ENCODE data around the gene TMEM88. TPM values are rescaled to one million over a fixed set of nuclear protein-coding genes. Genes with fewer than 3 reads are reported as not detected.

TMEM88 gene
- total and polyA plus RNA-seq, 2 donors (not counting 1 experiment from before 2014, with no cell fraction given) = 0.17 TPM; not detected in 1

GRCh38 chr17:7843536-7844291 lies 11.2 kb upstream of the TMEM88 start:
- Histone ChIP-seq H3K4me1 (ENCODE audit: control insufficient read depth, extremely low read depth, insufficient read depth, low read length) (peaks cover 25% of the 10 kb centered on the region), H3K27me3 (ENCODE audit: control insufficient read depth, insufficient read depth, low read length) (no peaks in the 10 kb centered on the region), H3K79me2 (ENCODE audit: control insufficient read depth, insufficient read depth, low read length) (peaks cover 44% of the 10 kb centered on the region), H2AFZ (ENCODE audit: low read length) (no peak overlapping the region), H3K4me2 (ENCODE audit: extremely low read depth, insufficient read depth, low read length) (peak overlapping the region; percentile 99), H3K4me3 (replicated peaks in 1 of 4; ENCODE audit: control extremely low read depth in 1 of 4, insufficient read depth in 1 of 4, low read depth in 3 of 4, low read length in 4 of 4) (peak overlapping the region; percentile 85 to 94 (median 90)), H3K36me3 (ENCODE audit: control insufficient read depth, insufficient read depth, low read length) (peaks cover 23% of the 10 kb centered on the region), H3K27ac (ENCODE audit: insufficient read depth, low read length) (peak overlapping the region; percentile 100), H3K9ac (ENCODE audit: insufficient read depth, low read length) (peak overlapping the region; percentile 98), H4K20me1 (ENCODE audit: control insufficient read depth, extremely low read depth, insufficient read depth, low read length) (no peaks in the 10 kb centered on the region), H3K9me3 (ENCODE audit: control insufficient read depth, insufficient read depth, low read depth, low read length) (no peaks in the 10 kb centered on the region)
- peak; percentile 86 to 88 for DNase-seq (ENCODE audit: low read depth in 2 of 2)
- TF ChIP-seq CTCF (conservative IDR thresholded peaks at IDR 0.05 in 1 of 2, IDR thresholded peaks at IDR 0.05 in 1 of 2; ENCODE audit: low read depth in 1 of 2, low read length in 2 of 2) (no peak), EZH2 (IDR thresholded peaks at IDR 0.05; ENCODE audit: low read length, missing control alignments) (no peak)

- peak; percentile 94 for DNase-seq (ENCODE audit: low read depth in 2 of 2)
- Histone ChIP-seq H3K36me3 (ENCODE audit: control insufficient read depth, insufficient read depth, low read length) (peaks cover 30% of the 10 kb centered on the region), H4K20me1 (ENCODE audit: control insufficient read depth, extremely low read depth, insufficient read depth, low read length) (no peaks in the 10 kb centered on the region), H3K4me3 (replicated peaks in 1 of 4; ENCODE audit: control extremely low read depth in 1 of 4, insufficient read depth in 1 of 4, low read depth in 3 of 4, low read length in 4 of 4) (peak overlapping the region; percentile 84 to 92 (median 87)), H3K4me1 (ENCODE audit: control insufficient read depth, extremely low read depth, insufficient read depth, low read length) (peaks cover 18% of the 10 kb centered on the region), H3K9me3 (ENCODE audit: control insufficient read depth, insufficient read depth, low read depth, low read length) (no peaks in the 10 kb centered on the region), H3K79me2 (ENCODE audit: control insufficient read depth, insufficient read depth, low read length) (peaks cover 36% of the 10 kb centered on the region), H3K9ac (ENCODE audit: insufficient read depth, low read length) (peak overlapping the region; percentile 98), H3K27ac (ENCODE audit: insufficient read depth, low read length) (peak overlapping the region; percentile 100), H3K4me2 (ENCODE audit: extremely low read depth, insufficient read depth, low read length) (peak overlapping the region; percentile 99), H2AFZ (ENCODE audit: low read length) (no peak overlapping the region), H3K27me3 (ENCODE audit: control insufficient read depth, insufficient read depth, low read length) (no peaks in the 10 kb centered on the region)
- TF ChIP-seq CTCF (conservative IDR thresholded peaks at IDR 0.05 in 1 of 2, IDR thresholded peaks at IDR 0.05 in 1 of 2; ENCODE audit: low read depth in 1 of 2, low read length in 2 of 2) (no peak), EZH2 (IDR thresholded peaks at IDR 0.05; ENCODE audit: low read length, missing control alignments) (no peak)
Observed at GRCh38 chr17:7844292-7845154, 10.3 kb upstream of the TMEM88 start.

Data from fibroblast of lung (primary cell).